ENCODE data around the gene PCDH1.

DNA sequence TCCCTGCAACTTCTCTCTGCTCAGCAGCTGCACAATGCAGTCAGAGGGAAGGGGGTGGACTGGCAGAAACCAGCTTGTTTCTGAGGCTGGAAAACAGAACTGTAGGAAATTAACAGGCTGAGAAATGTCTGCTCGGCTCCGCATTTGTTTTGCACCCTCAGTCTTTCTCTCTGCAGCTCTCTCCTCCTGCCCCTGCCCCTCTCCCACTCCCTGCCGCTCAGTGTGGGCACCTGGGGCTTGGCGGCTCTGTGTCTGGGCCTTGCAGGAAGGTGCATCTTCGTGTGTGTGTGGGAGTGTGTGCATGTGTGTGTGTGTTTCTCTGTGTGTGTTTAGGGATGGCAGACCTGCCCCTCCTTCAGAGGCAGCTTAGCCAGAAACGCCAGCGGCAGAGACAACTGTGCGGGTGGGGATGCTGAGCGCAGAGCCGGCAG, 53.0 kb downstream of the PCDH1 start:
- no peak for TF ChIP-seq CTCF (IDR thresholded peaks at IDR 0.05; ENCODE audit: low read depth, low read length, poor library complexity, severe bottlenecking)
- TF ChIP-seq EZH2phosphoT487 (IDR thresholded peaks at IDR 0.05; ENCODE audit: borderline replicate concordance, low read length) = no peak

Data from DOHH2 (cell line).